Chondrocyte (in vitro differentiated cells): ENCODE data around the gene RBM33. TPM values are rescaled to one million over a fixed set of nuclear protein-coding genes. Genes with fewer than 3 reads are reported as not detected.
"Not testable (repeated sequence)": the region's sequence is repeated elsewhere in the genome, so short reads cannot be mapped to it uniquely, and the experiment has no call there.

Experiments used
- DNase-seq: peaks from one replicate; pipeline ENCODE4 v3.0.0; 2021; ENCODE audit warnings: mixed read lengths, low spot score
- H3K27ac Mint-ChIP-seq: one replicate; pipeline ENCODE4 v1.8.0; 2021; ENCODE audit warnings: mild to moderate bottlenecking, moderate library complexity, mixed read lengths; ENCODE audit not compliant: unreplicated experiment
- H3K27me3 Mint-ChIP-seq: 2 replicates; pipeline ENCODE4 v1.8.0; 2021; ENCODE audit warnings: low read depth, mixed read lengths
- H3K36me3 Mint-ChIP-seq: 2 replicates; pipeline ENCODE4 v1.8.0; 2021; ENCODE audit warnings: low read depth, mixed read lengths
- H3K4me1 Mint-ChIP-seq: 2 replicates; pipeline ENCODE4 v1.8.0; 2021; ENCODE audit warnings: low read depth, mild to moderate bottlenecking, mixed read lengths
- H3K4me3 Mint-ChIP-seq: one replicate; pipeline ENCODE4 v1.8.0; 2021; ENCODE audit warnings: mild to moderate bottlenecking, moderate library complexity, mixed read lengths; ENCODE audit not compliant: unreplicated experiment
- H3K9me3 Mint-ChIP-seq: 2 replicates; pipeline ENCODE4 v1.8.0; 2021; ENCODE audit warnings: low read depth, mixed read lengths
- CTCF ChIP-seq: fragments of 200-600 bp; sonication (generic); IDR thresholded peaks from 2 replicates; pipeline ENCODE4 v1.5.0; 2021; ENCODE audit warnings: antibody characterized with exemption, mild to moderate bottlenecking, moderate library complexity
- total RNA-seq: library from RNA; stranded (reverse); gene quantifications from 3 replicates; pipeline ENCODE4 v1.2.1, GENCODE V29; 2021

The RBM33 gene
- total RNA-seq, 1 donor from 2014 or later = 43.8 TPM

- Mint-ChIP-seq H3K27ac (no peak overlapping the region), H3K9me3 (no peaks in the 10 kb centered on the region), H3K4me3 (peak overlapping the region; percentile 35), H3K4me1 (peaks cover 24% of the 10 kb centered on the region), H3K36me3 (no peaks in the 10 kb centered on the region), H3K27me3 (peaks cover 67% of the 10 kb centered on the region)
- DNase-seq = no peak
- TF ChIP-seq CTCF = peak; percentile 83
These were observed 171.1 kb downstream of the RBM33 start for GRCh38 chr7:155815332-155816191.

- peaks cover 67% of the 10 kb centered on the region for H3K27me3 Mint-ChIP-seq
- no peak for DNase-seq
- no peak for TF ChIP-seq CTCF
These were observed 171.7 kb downstream of the RBM33 start for GRCh38 chr7:155816192-155816508.

GRCh38 chr7:155816996-155817395, 172.5 kb downstream of the RBM33 start:
- Mint-ChIP-seq H3K27me3 (peaks cover 65% of the 10 kb centered on the region), H3K4me1 (peaks cover 11% of the 10 kb centered on the region), H3K9me3 (no peaks in the 10 kb centered on the region), H3K4me3 (no peak overlapping the region), H3K27ac (no peak overlapping the region), H3K36me3 (no peaks in the 10 kb centered on the region)
- no peak for DNase-seq
- TF ChIP-seq CTCF = no peak

More at GRCh38 chr7:155816192-155816508, 171.7 kb downstream of the RBM33 start:
- Mint-ChIP-seq H3K4me3 (no peak overlapping the region), H3K27ac (no peak overlapping the region), H3K4me1 (peaks cover 19% of the 10 kb centered on the region), H3K9me3 (no peaks in the 10 kb centered on the region), H3K36me3 (no peaks in the 10 kb centered on the region)

GRCh38 chr7:155817515-155817914, 173.1 kb downstream of the RBM33 start:
- not testable (repeated sequence) for H3K36me3 Mint-ChIP-seq, H3K4me1 Mint-ChIP-seq, H3K9me3 Mint-ChIP-seq, DNase-seq, H3K27ac Mint-ChIP-seq, H3K4me3 Mint-ChIP-seq
- H3K27me3 Mint-ChIP-seq = peaks cover 67% of the 10 kb centered on the region

GRCh38 chr7:155818154-155818819, 173.8 kb downstream of the RBM33 start:
- no peaks in the 10 kb centered on the region for H3K9me3 Mint-ChIP-seq
- DNase-seq = no peak
- TF ChIP-seq CTCF = no peak
- peaks cover 5% of the 10 kb centered on the region for H3K4me1 Mint-ChIP-seq
- H3K27me3 Mint-ChIP-seq = peaks cover 67% of the 10 kb centered on the region
- no peak overlapping the region for H3K27ac Mint-ChIP-seq
- no peak overlapping the region for H3K4me3 Mint-ChIP-seq
- H3K36me3 Mint-ChIP-seq = no peaks in the 10 kb centered on the region
